Activated B cell treated with CpG ODN at 0.5 μM for 24 hours (primary cell): ENCODE measurements around the gene SSTR4. TPM values are rescaled to one million over a fixed set of nuclear protein-coding genes. Genes with fewer than 3 reads are reported as not detected.
"Not testable (repeated sequence)": the region's sequence is repeated elsewhere in the genome, so short reads cannot be mapped to it uniquely, and the experiment has no call there.

ENCODE experiments used
- ATAC-seq: fragments of 200-7000 bp; cut with Tn5 transposase; one replicate; pipeline ENCODE4 v1.10.0; 2021; ENCODE audit warnings: low read depth, mild to moderate bottlenecking, moderate library complexity
- CTCF ChIA-PET: fragments of 350-600 bp; sonication (Branson Sonifier 250); formaldehyde crosslinking; loops from one replicate; lab custom pipeline; 2021; ENCODE audit warnings: antibody characterized with exemption; lab: Charles Lee
- POLR2A ChIA-PET: fragments of 350-600 bp; sonication (Branson Sonifier 250); formaldehyde crosslinking; loops from one replicate; lab custom pipeline; 2021; ENCODE audit warnings: antibody characterized with exemption; lab: Charles Lee
- DNase-seq: peaks from one replicate; pipeline ENCODE4 v3.0.0; 2022
- H3K27ac Mint-ChIP-seq: one replicate; pipeline ENCODE4 v1.8.0; 2020; ENCODE audit warnings: mixed read lengths
- H3K27me3 Mint-ChIP-seq: one replicate; pipeline ENCODE4 v1.8.0; 2021; ENCODE audit warnings: mixed read lengths
- H3K36me3 Mint-ChIP-seq: one replicate; pipeline ENCODE4 v1.8.0; 2021; ENCODE audit warnings: low read depth, mixed read lengths
- H3K4me1 Mint-ChIP-seq: one replicate; pipeline ENCODE4 v1.8.0; 2021; ENCODE audit warnings: mixed read lengths
- H3K4me3 Mint-ChIP-seq: one replicate; pipeline ENCODE4 v1.8.0; 2020; ENCODE audit warnings: mild to moderate bottlenecking, mixed read lengths
- H3K9me3 Mint-ChIP-seq: one replicate; pipeline ENCODE4 v1.8.0; 2020; ENCODE audit warnings: mixed read lengths
- intact Hi-C: fragments of 100-400 bp; cut with micrococcal nuclease; formaldehyde crosslinking; loops from one replicate; pipeline ENCODE4 v1.15.1; 2024
- total RNA-seq: library from RNA; stranded (reverse); gene quantifications from 2 replicates; pipeline ENCODE4 v1.2.3, GENCODE V29; 2022
- TF ChIP-seq, protein P1 (sequence below): fragments of 200-600 bp; IDR thresholded peaks from one replicate; pipeline ENCODE4 v1.8.0; 2022; ENCODE audit warnings: antibody characterized with exemption, mild to moderate bottlenecking

Gene SSTR4
- total RNA-seq, 1 donor from 2014 or later = not detected

DNA sequence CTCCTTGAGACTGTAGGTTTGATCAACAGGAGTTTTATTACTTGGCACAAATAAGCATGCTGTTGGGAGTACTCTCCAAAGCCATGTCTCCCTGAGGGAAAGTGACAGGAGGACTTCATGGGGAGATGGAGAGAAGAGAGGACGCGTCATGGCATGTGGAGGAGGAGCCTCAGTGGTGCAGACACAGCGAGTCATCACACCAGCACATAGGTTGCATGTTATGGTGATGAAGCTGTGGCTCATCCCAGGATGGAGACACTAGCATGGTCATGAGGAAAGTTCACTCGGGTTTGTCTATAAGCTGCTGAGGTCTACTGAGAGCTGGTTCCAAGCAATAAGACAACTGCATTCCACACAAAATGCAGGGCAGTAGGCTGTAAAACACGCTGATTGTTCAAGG lies 13.2 kb upstream of the SSTR4 start:
- intact Hi-C loops = no loop called here
- TF ChIP-seq, protein P1, sequence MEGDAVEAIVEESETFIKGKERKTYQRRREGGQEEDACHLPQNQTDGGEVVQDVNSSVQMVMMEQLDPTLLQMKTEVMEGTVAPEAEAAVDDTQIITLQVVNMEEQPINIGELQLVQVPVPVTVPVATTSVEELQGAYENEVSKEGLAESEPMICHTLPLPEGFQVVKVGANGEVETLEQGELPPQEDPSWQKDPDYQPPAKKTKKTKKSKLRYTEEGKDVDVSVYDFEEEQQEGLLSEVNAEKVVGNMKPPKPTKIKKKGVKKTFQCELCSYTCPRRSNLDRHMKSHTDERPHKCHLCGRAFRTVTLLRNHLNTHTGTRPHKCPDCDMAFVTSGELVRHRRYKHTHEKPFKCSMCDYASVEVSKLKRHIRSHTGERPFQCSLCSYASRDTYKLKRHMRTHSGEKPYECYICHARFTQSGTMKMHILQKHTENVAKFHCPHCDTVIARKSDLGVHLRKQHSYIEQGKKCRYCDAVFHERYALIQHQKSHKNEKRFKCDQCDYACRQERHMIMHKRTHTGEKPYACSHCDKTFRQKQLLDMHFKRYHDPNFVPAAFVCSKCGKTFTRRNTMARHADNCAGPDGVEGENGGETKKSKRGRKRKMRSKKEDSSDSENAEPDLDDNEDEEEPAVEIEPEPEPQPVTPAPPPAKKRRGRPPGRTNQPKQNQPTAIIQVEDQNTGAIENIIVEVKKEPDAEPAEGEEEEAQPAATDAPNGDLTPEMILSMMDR = no peak
- H3K9me3 Mint-ChIP-seq = no peaks in the 10 kb centered on the region
- ChIA-PET POLR2A (no interaction called here), CTCF (no interaction called here)
- H3K4me3 Mint-ChIP-seq = no peak overlapping the region
- H3K27ac Mint-ChIP-seq = no peak overlapping the region
- no peaks in the 10 kb centered on the region for H3K27me3 Mint-ChIP-seq
- H3K4me1 Mint-ChIP-seq = no peaks in the 10 kb centered on the region
- DNase-seq = no peak
- ATAC-seq = no peak
- H3K36me3 Mint-ChIP-seq = no peaks in the 10 kb centered on the region

DNA sequence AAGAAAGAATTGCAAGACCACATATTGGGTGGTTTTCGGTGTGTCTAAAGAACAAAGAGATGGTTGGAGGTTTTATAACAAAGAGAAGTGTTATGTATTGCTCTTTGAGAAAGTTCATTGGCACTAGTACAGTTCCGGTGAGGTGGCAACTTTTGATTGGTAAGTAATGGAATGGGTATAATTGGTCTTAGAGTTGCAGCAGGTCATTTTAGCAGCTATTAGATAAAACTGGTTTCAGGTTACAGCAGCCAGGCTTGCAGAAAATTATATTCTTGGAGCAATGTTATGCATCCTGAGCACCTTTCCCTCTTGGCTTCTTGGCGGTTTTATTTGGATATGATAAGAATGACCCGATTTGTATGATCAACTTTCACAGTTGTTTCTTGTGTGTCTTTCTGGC lies 12.3 kb upstream of the SSTR4 start:
- Mint-ChIP-seq H3K4me3 (no peak overlapping the region), H3K27ac (no peak overlapping the region), H3K27me3 (no peaks in the 10 kb centered on the region), H3K36me3 (no peaks in the 10 kb centered on the region), H3K9me3 (no peaks in the 10 kb centered on the region), H3K4me1 (no peaks in the 10 kb centered on the region)
- intact Hi-C loops = no loop called here
- POLR2A ChIA-PET = no interaction called here
- DNase-seq = no peak
- CTCF ChIA-PET = no interaction called here
- no peak for ATAC-seq
- TF ChIP-seq, protein P1 = no peak

DNA sequence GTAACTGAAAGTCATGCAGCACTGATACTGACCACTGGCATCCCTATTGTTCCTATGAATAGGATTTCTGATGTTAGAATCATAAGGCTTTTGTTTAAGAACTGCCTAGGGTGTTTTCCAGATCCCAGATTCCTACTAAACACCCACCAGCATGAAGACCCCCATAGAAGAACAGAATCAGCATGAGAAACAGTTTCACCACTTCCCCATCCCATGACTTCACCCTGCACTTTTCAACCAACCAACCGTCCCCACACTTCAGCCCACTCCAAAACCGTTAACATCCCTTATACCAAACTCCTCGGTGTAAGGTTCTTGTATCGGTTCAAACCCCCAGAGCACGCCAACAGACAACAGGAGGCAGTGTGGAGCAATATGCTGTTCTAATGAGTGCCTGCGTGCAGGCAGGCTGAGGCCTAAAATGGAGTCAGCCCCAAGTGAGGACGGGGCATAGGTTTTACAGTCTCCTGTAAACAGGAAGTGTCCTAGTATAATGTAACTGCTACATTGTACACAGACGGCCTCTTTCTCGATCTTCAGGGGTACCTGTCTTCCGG lies 11.4 kb upstream of the SSTR4 start:
- TF ChIP-seq, protein P1 = no peak
- H3K36me3 Mint-ChIP-seq = no peaks in the 10 kb centered on the region
- H3K9me3 Mint-ChIP-seq = no peaks in the 10 kb centered on the region
- POLR2A ChIA-PET = no interaction called here
- intact Hi-C loops = no loop called here
- no peaks in the 10 kb centered on the region for H3K4me1 Mint-ChIP-seq
- ATAC-seq = no peak
- H3K27ac Mint-ChIP-seq = no peak overlapping the region
- no peaks in the 10 kb centered on the region for H3K27me3 Mint-ChIP-seq
- CTCF ChIA-PET = no interaction called here
- DNase-seq = no peak
- no peak overlapping the region for H3K4me3 Mint-ChIP-seq

DNA sequence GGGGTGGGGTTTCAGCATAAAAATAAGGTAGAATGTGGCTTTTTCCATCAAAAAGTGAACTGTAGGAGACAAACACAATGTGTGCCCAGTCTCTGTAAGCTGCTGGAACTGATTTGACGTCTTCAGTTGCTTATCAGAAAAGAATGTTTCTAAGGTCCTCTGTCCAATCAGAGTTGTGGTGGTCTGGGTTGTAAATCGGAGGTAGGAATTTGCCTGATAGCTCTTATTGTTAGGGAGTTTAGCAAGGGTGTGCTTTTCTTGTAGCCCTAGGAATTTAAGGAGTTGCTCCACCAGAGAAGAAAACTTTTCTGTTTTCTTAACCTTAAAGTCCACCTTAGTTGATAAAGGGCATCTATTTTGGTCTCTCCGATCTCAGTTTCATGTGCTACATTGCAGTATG lies 10.4 kb upstream of the SSTR4 start:
- ChIA-PET CTCF (no interaction called here), POLR2A (no interaction called here)
- Mint-ChIP-seq H3K36me3 (no peaks in the 10 kb centered on the region), H3K27me3 (no peaks in the 10 kb centered on the region), H3K9me3 (no peaks in the 10 kb centered on the region), H3K4me1 (no peaks in the 10 kb centered on the region), H3K4me3 (no peak overlapping the region), H3K27ac (no peak overlapping the region)
- no peak for ATAC-seq
- intact Hi-C loops = no loop called here
- TF ChIP-seq, protein P1 = no peak
- no peak for DNase-seq

DNA sequence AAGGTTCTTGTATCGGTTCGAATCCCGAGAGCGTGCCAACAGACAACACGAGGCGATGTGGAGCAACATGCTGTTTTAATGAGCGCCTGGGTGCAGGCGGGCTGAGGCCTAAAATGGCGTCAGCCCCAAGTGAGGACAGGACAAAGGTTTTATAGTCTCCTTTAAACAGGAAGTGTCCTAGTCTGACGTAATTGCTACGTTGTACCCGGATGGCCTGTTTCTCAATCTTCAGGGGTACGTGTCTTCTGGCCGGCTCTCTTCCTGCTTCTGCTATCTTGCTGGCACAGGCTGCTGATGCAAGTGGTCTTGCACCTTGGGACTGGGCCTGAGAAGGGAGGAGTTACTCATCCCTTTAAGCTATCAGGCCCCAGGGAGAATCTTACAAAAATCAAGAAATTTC lies 9.6 kb upstream of the SSTR4 start:
- CTCF ChIA-PET, intact Hi-C loops, H3K4me1 Mint-ChIP-seq, ATAC-seq, H3K9me3 Mint-ChIP-seq, H3K4me3 Mint-ChIP-seq, H3K36me3 Mint-ChIP-seq, DNase-seq, H3K27me3 Mint-ChIP-seq, H3K27ac Mint-ChIP-seq, POLR2A ChIA-PET: not testable (repeated sequence)

DNA sequence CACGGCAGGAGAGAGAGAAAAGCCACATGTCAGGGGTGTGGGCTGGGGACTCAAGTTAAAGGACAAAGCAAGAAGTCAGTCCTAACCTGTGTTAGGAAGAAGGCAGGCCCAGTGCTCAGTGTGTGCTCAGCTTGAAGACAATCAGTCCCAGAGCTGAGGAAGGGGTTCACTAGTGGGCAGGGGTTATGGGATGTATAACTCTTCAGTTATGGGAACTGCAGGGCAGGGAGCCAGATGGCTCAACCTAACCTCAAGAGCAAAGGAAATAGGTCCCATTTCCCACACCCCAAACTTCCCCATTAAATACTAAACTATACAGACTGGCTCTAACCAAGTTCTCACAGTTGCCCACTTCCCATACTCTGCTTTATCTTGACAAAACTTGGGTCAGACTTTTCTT lies 7.4 kb upstream of the SSTR4 start:
- CTCF ChIA-PET = no interaction called here
- H3K9me3 Mint-ChIP-seq = no peaks in the 10 kb centered on the region
- DNase-seq (no peak), ATAC-seq (no peak)
- no peak overlapping the region for H3K27ac Mint-ChIP-seq
- POLR2A ChIA-PET = no interaction called here
- H3K4me1 Mint-ChIP-seq = no peaks in the 10 kb centered on the region
- intact Hi-C loops = no loop called here
- TF ChIP-seq, protein P1 = no peak
- H3K4me3 Mint-ChIP-seq = no peak overlapping the region
- peaks cover under 1% of the 10 kb centered on the region for H3K27me3 Mint-ChIP-seq
- no peaks in the 10 kb centered on the region for H3K36me3 Mint-ChIP-seq
